Measurements from ENCODE around the gene FDCSP.
"Not testable (repeated sequence)": the region's sequence is repeated elsewhere in the genome, so short reads cannot be mapped to it uniquely, and the experiment has no call there.

Gene FDCSP

GRCh38 chr4:70197842-70198241, 28.1 kb upstream of the FDCSP start:
- H3K4me3 Mint-ChIP-seq: no peak overlapping the region
- intact Hi-C loops (cut with micrococcal nuclease): no loop called here
- H3K27me3 Mint-ChIP-seq: no peaks in the 10 kb centered on the region
- no peaks in the 10 kb centered on the region for H3K36me3 Mint-ChIP-seq (ENCODE audit: low read depth)
- no peaks in the 10 kb centered on the region for H3K9me3 Mint-ChIP-seq
- no peaks in the 10 kb centered on the region for H3K4me1 Mint-ChIP-seq (ENCODE audit: low read depth)
- no peak overlapping the region for H3K27ac Mint-ChIP-seq

GRCh38 chr4:70203601-70204000, 22.3 kb upstream of the FDCSP start:
- H3K27ac Mint-ChIP-seq: no peak overlapping the region
- H3K27me3 Mint-ChIP-seq: no peaks in the 10 kb centered on the region
- H3K4me1 Mint-ChIP-seq (ENCODE audit: low read depth): no peaks in the 10 kb centered on the region
- intact Hi-C loops (cut with micrococcal nuclease): no loop called here
- no peaks in the 10 kb centered on the region for H3K9me3 Mint-ChIP-seq
- H3K36me3 Mint-ChIP-seq (ENCODE audit: low read depth): no peaks in the 10 kb centered on the region
- no peak overlapping the region for H3K4me3 Mint-ChIP-seq

- H3K36me3 Mint-ChIP-seq (ENCODE audit: low read depth); H3K27ac Mint-ChIP-seq; H3K4me3 Mint-ChIP-seq; intact Hi-C loops (cut with micrococcal nuclease); H3K27me3 Mint-ChIP-seq; H3K4me1 Mint-ChIP-seq (ENCODE audit: low read depth): not testable (repeated sequence)
- H3K9me3 Mint-ChIP-seq: peaks cover 23% of the 10 kb centered on the region
These were observed 13.2 kb upstream of the FDCSP start for GRCh38 chr4:70212752-70213151.

GRCh38 chr4:70216109-70216508, 9.8 kb upstream of the FDCSP start:
- H3K4me1 Mint-ChIP-seq (ENCODE audit: low read depth); H3K36me3 Mint-ChIP-seq (ENCODE audit: low read depth); H3K4me3 Mint-ChIP-seq; intact Hi-C loops (cut with micrococcal nuclease); H3K9me3 Mint-ChIP-seq; H3K27me3 Mint-ChIP-seq; H3K27ac Mint-ChIP-seq: not testable (repeated sequence)

GRCh38 chr4:70216550-70216949, 9.4 kb upstream of the FDCSP start:
- H3K27ac Mint-ChIP-seq; H3K4me1 Mint-ChIP-seq (ENCODE audit: low read depth): not testable (repeated sequence)

GRCh38 chr4:70221389-70221788, 4.5 kb upstream of the FDCSP start:
- H3K27ac Mint-ChIP-seq; H3K4me1 Mint-ChIP-seq (ENCODE audit: low read depth); H3K9me3 Mint-ChIP-seq; intact Hi-C loops (cut with micrococcal nuclease); H3K4me3 Mint-ChIP-seq; H3K27me3 Mint-ChIP-seq; H3K36me3 Mint-ChIP-seq (ENCODE audit: low read depth): not testable (repeated sequence)

More at GRCh38 chr4:70216550-70216949, 9.4 kb upstream of the FDCSP start:
- H3K36me3 Mint-ChIP-seq (ENCODE audit: low read depth); intact Hi-C loops (cut with micrococcal nuclease); H3K4me3 Mint-ChIP-seq; H3K9me3 Mint-ChIP-seq; H3K27me3 Mint-ChIP-seq: not testable (repeated sequence)

GRCh38 chr4:70221818-70222217, 4.1 kb upstream of the FDCSP start:
- H3K4me3 Mint-ChIP-seq; H3K27me3 Mint-ChIP-seq; H3K4me1 Mint-ChIP-seq (ENCODE audit: low read depth); H3K36me3 Mint-ChIP-seq (ENCODE audit: low read depth); H3K27ac Mint-ChIP-seq; H3K9me3 Mint-ChIP-seq; intact Hi-C loops (cut with micrococcal nuclease): not testable (repeated sequence)

GRCh38 chr4:70236125-70236524, 10.2 kb downstream of the FDCSP start:
- no peaks in the 10 kb centered on the region for H3K27me3 Mint-ChIP-seq
- H3K4me3 Mint-ChIP-seq: no peak overlapping the region
- no peak overlapping the region for H3K27ac Mint-ChIP-seq
- intact Hi-C loops (cut with micrococcal nuclease): no loop called here
- no peaks in the 10 kb centered on the region for H3K36me3 Mint-ChIP-seq (ENCODE audit: low read depth)
- H3K4me1 Mint-ChIP-seq (ENCODE audit: low read depth): no peaks in the 10 kb centered on the region
- no peaks in the 10 kb centered on the region for H3K9me3 Mint-ChIP-seq

GRCh38 chr4:70239131-70239883, 13.4 kb downstream of the FDCSP start:
- intact Hi-C loops (cut with micrococcal nuclease): no loop called here
- Mint-ChIP-seq H3K36me3 (ENCODE audit: low read depth) (no peaks in the 10 kb centered on the region), H3K9me3 (no peaks in the 10 kb centered on the region), H3K4me3 (no peak overlapping the region), H3K4me1 (ENCODE audit: low read depth) (no peaks in the 10 kb centered on the region), H3K27me3 (no peaks in the 10 kb centered on the region), H3K27ac (no peak overlapping the region)

GRCh38 chr4:70239884-70240591, 14.1 kb downstream of the FDCSP start:
- intact Hi-C loops (cut with micrococcal nuclease): no loop called here
- H3K4me3 Mint-ChIP-seq: no peak overlapping the region
- H3K27me3 Mint-ChIP-seq: no peaks in the 10 kb centered on the region
- H3K9me3 Mint-ChIP-seq: no peaks in the 10 kb centered on the region
- no peaks in the 10 kb centered on the region for H3K4me1 Mint-ChIP-seq (ENCODE audit: low read depth)
- no peaks in the 10 kb centered on the region for H3K36me3 Mint-ChIP-seq (ENCODE audit: low read depth)
- H3K27ac Mint-ChIP-seq: no peak overlapping the region

- intact Hi-C loops (cut with micrococcal nuclease); H3K9me3 Mint-ChIP-seq; H3K27me3 Mint-ChIP-seq; H3K36me3 Mint-ChIP-seq (ENCODE audit: low read depth); H3K4me1 Mint-ChIP-seq (ENCODE audit: low read depth); H3K27ac Mint-ChIP-seq; H3K4me3 Mint-ChIP-seq: not testable (repeated sequence)
These were observed 16.4 kb downstream of the FDCSP start, which contains the start of gene CSN3 for GRCh38 chr4:70242297-70242696. TSS of gene CSN3 (plus strand) at chr4:70242597. CDS start at chr4:70244820, 2,223 bp downstream.

GRCh38 chr4:70243091-70243490, 17.2 kb downstream of the FDCSP start:
- Mint-ChIP-seq H3K36me3 (ENCODE audit: low read depth) (no peaks in the 10 kb centered on the region), H3K27me3 (no peaks in the 10 kb centered on the region), H3K4me1 (ENCODE audit: low read depth) (no peaks in the 10 kb centered on the region), H3K9me3 (no peaks in the 10 kb centered on the region), H3K27ac (no peak overlapping the region), H3K4me3 (no peak overlapping the region)
- intact Hi-C loops (cut with micrococcal nuclease): no loop called here

- H3K4me3 Mint-ChIP-seq: no peak overlapping the region
- H3K9me3 Mint-ChIP-seq: no peaks in the 10 kb centered on the region
- no peak overlapping the region for H3K27ac Mint-ChIP-seq
- H3K4me1 Mint-ChIP-seq (ENCODE audit: low read depth): no peaks in the 10 kb centered on the region
- intact Hi-C loops (cut with micrococcal nuclease): no loop called here
- H3K36me3 Mint-ChIP-seq (ENCODE audit: low read depth): no peaks in the 10 kb centered on the region
- H3K27me3 Mint-ChIP-seq: no peaks in the 10 kb centered on the region
These were observed 25.5 kb downstream of the FDCSP start for GRCh38 chr4:70251250-70251944.

GRCh38 chr4:70251945-70252277, 26.0 kb downstream of the FDCSP start:
- H3K27ac Mint-ChIP-seq: no peak overlapping the region
- H3K27me3 Mint-ChIP-seq: no peaks in the 10 kb centered on the region
- H3K4me1 Mint-ChIP-seq (ENCODE audit: low read depth): no peaks in the 10 kb centered on the region
- H3K4me3 Mint-ChIP-seq: no peak overlapping the region
- H3K9me3 Mint-ChIP-seq: no peaks in the 10 kb centered on the region
- intact Hi-C loops (cut with micrococcal nuclease): no loop called here
- H3K36me3 Mint-ChIP-seq (ENCODE audit: low read depth): no peaks in the 10 kb centered on the region

All from dendritic cell treated with granulocyte-macrophage colony-stimulating factor and Interleukin-4, amounts not matched to agents 40 ng/mL and 50 ng/mL, for 4 days (primary cell).